Loucy (cell line): ENCODE measurements around the gene TAGLN3.

Source experiments
- CTCF ChIP-seq: fragments of 200-600 bp; sonication (generic); conservative IDR thresholded peaks from 2 replicates; pipeline ENCODE4 v1.5.1; 2014; ENCODE audit warnings: mild to moderate bottlenecking, antibody characterized with exemption, low read length
- EZH2phosphoT487 ChIP-seq: fragments of 200-600 bp; IDR thresholded peaks from 2 replicates; pipeline ENCODE4 v1.6.1; 2018; ENCODE audit warnings: antibody characterized with exemption, mild to moderate bottlenecking, moderate library complexity, borderline replicate concordance

GRCh38 chr3:112018712-112019111, 20.0 kb downstream of the TAGLN3 start:
- TF ChIP-seq CTCF (no peak), EZH2phosphoT487 (no peak)
